GM19240 (cell line): ENCODE results near the gene C15orf61.

Source experiments
- DNase-seq: peaks from one replicate; pipeline ENCODE4 v3.0.0; 2011; ENCODE audit warnings: low spot score; ENCODE audit not compliant: insufficient read length

Gene C15orf61

GRCh38 chr15:67512933-67513714, 7.8 kb upstream of the C15orf61 start:
- DNase-seq = no peak

- DNase-seq = no peak
Observed at GRCh38 chr15:67515090-67515489, 5.8 kb upstream of the C15orf61 start.

GRCh38 chr15:67515557-67515956, 5.4 kb upstream of the C15orf61 start:
- DNase-seq = no peak

GRCh38 chr15:67520321-67521028, 456 bp upstream of the C15orf61 start:
- DNase-seq = no peak

GRCh38 chr15:67521783-67522568, 1.0 kb downstream of the C15orf61 start:
- no peak for DNase-seq

GRCh38 chr15:67523330-67523729, 2.4 kb downstream of the C15orf61 start:
- DNase-seq = no peak

- DNase-seq = no peak
Observed at GRCh38 chr15:67524235-67524634, 3.3 kb downstream of the C15orf61 start.

- DNase-seq = no peak
Observed at GRCh38 chr15:67528513-67528912, 7.6 kb downstream of the C15orf61 start.

GRCh38 chr15:67531379-67531914, 10.5 kb downstream of the C15orf61 start:
- no peak for DNase-seq

- DNase-seq = no peak
Observed at GRCh38 chr15:67533873-67534272, 12.9 kb downstream of the C15orf61 start.

- no peak for DNase-seq
Observed at GRCh38 chr15:67534360-67534759, 13.4 kb downstream of the C15orf61 start.

- DNase-seq = no peak
Observed at GRCh38 chr15:67537771-67538170, 16.8 kb downstream of the C15orf61 start.

- DNase-seq = no peak
Observed at GRCh38 chr15:67542420-67543347, 21.8 kb downstream of the C15orf61 start, which contains the start of gene MAP2K5. Gene MAP2K5 (plus strand): TSS chr15:67542703. CDS start chr15:67543336, 633 bp downstream.

GRCh38 chr15:67543348-67543718, 22.4 kb downstream of the C15orf61 start:
- no peak for DNase-seq

- DNase-seq = no peak
Observed at GRCh38 chr15:67544475-67544874, 23.5 kb downstream of the C15orf61 start.

- DNase-seq = no peak
Observed at GRCh38 chr15:67545864-67546263, 24.9 kb downstream of the C15orf61 start.

- DNase-seq = no peak
Observed at GRCh38 chr15:67547064-67547463, 26.1 kb downstream of the C15orf61 start.

GRCh38 chr15:67547836-67548235, 26.9 kb downstream of the C15orf61 start:
- DNase-seq = no peak

- DNase-seq = no peak
Observed at GRCh38 chr15:67548236-67548852, 27.4 kb downstream of the C15orf61 start.
